ENCODE data around the gene ERN1.

The ERN1 gene

DNA sequence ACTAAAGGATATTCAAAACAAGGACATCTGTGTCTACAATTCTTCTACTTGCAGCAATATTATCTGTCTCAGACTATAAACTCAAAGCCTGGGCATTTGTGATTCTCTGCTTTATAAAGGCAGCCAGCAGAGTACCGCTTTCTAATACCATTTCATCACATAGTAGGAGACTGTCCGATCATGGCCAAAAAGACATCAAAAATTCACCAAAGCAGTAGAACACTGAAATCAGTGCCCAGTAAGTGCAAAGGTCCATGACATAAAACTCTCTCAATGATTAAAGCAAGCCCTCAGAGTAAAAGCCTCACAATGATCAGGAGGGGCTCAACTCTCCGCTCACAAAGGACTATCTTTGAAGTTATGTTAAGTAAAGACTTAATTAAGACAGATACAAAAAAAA is 23.0 kb downstream of the ERN1 start:
- H3K79me2 ChIP-seq (ENCODE audit: control insufficient read depth, insufficient read depth, low read length, poor library complexity) = no peaks in the 10 kb centered on the region
- H3K23ac ChIP-seq (ENCODE audit: low read length) = no peak overlapping the region
- no peak overlapping the region for H4K8ac ChIP-seq (ENCODE audit: low read depth, low read length)
- H3K14ac ChIP-seq (ENCODE audit: low read length) = no peak overlapping the region
- no peak overlapping the region for H3K27ac ChIP-seq (ENCODE audit: low read depth, low read length)
- DNase-seq = no peak
- no peak overlapping the region for H3K4me2 ChIP-seq (ENCODE audit: low read length)
- H2AK5ac ChIP-seq (ENCODE audit: low read length) = no peak overlapping the region
- peaks cover 2% of the 10 kb centered on the region for H3K79me1 ChIP-seq (ENCODE audit: low read length)
- no peaks in the 10 kb centered on the region for H3K9me3 ChIP-seq (ENCODE audit: insufficient read depth, low read depth, low read length)
- no peak overlapping the region for H2AFZ ChIP-seq (ENCODE audit: insufficient read depth, low read length, poor library complexity)
- H4K12ac ChIP-seq (ENCODE audit: low read depth, low read length) = no peak overlapping the region
- H3K27me3 ChIP-seq (ENCODE audit: insufficient read depth, low read length) = no peaks in the 10 kb centered on the region
- WGBS (ENCODE audit: extremely low coverage, insufficient coverage, insufficient read length) = no CpG with 5 or more reads among the region's 3 CpGs
- no peak overlapping the region for H2BK12ac ChIP-seq (ENCODE audit: low read length)
- no peak overlapping the region for H2BK5ac ChIP-seq (ENCODE audit: low read depth, low read length, poor library complexity)
- H3K4ac ChIP-seq (ENCODE audit: low read depth, low read length) = no peak overlapping the region
- H3K36me3 ChIP-seq (ENCODE audit: control insufficient read depth in 1 of 2, insufficient read depth in 2 of 2, low read length in 2 of 2) = peaks cover 0 to 2% of the 10 kb centered on the region in 2 experiments
- no peak overlapping the region for H3K9ac ChIP-seq (ENCODE audit: low read length)
- no peak overlapping the region for H3K4me3 ChIP-seq (ENCODE audit: low read depth, low read length)
- no peak overlapping the region for H3K18ac ChIP-seq (ENCODE audit: low read length)
- no peak overlapping the region for H2BK120ac ChIP-seq (ENCODE audit: insufficient read depth, low read length, poor library complexity)
- peaks cover 4 to 13% of the 10 kb centered on the region in 2 experiments for H3K4me1 ChIP-seq (ENCODE audit: control insufficient read depth in 1 of 2, insufficient read depth in 2 of 2, low read length in 2 of 2)
- no peak overlapping the region for H4K91ac ChIP-seq (ENCODE audit: low read depth, low read length)

- Histone ChIP-seq H4K91ac (ENCODE audit: low read depth, low read length) (no peak overlapping the region), H3K9ac (ENCODE audit: low read length) (no peak overlapping the region), H3K23ac (ENCODE audit: low read length) (no peak overlapping the region), H3K4ac (ENCODE audit: low read depth, low read length) (no peak overlapping the region), H4K8ac (ENCODE audit: low read depth, low read length) (no peak overlapping the region), H3K36me3 (ENCODE audit: control insufficient read depth in 1 of 2, insufficient read depth in 2 of 2, low read length in 2 of 2) (peaks cover 0 to 2% of the 10 kb centered on the region in 2 experiments), H2BK5ac (ENCODE audit: low read depth, low read length, poor library complexity) (no peak overlapping the region), H3K14ac (ENCODE audit: low read length) (no peak overlapping the region), H3K9me3 (ENCODE audit: insufficient read depth, low read depth, low read length) (no peaks in the 10 kb centered on the region), H3K4me1 (ENCODE audit: control insufficient read depth in 1 of 2, insufficient read depth in 2 of 2, low read length in 2 of 2) (peaks cover 0 to 3% of the 10 kb centered on the region in 2 experiments), H3K27me3 (ENCODE audit: insufficient read depth, low read length) (no peaks in the 10 kb centered on the region), H3K79me2 (ENCODE audit: control insufficient read depth, insufficient read depth, low read length, poor library complexity) (no peaks in the 10 kb centered on the region), H3K4me2 (ENCODE audit: low read length) (no peak overlapping the region), H2BK12ac (ENCODE audit: low read length) (no peak overlapping the region), H3K79me1 (ENCODE audit: low read length) (no peaks in the 10 kb centered on the region), H4K12ac (ENCODE audit: low read depth, low read length) (no peak overlapping the region), H3K4me3 (ENCODE audit: low read depth, low read length) (no peak overlapping the region), H2AFZ (ENCODE audit: insufficient read depth, low read length, poor library complexity) (no peak overlapping the region), H2AK5ac (ENCODE audit: low read length) (no peak overlapping the region), H3K27ac (ENCODE audit: low read depth, low read length) (no peak overlapping the region), H2BK120ac (ENCODE audit: insufficient read depth, low read length, poor library complexity) (no peak overlapping the region), H3K18ac (ENCODE audit: low read length) (no peak overlapping the region)
- DNase-seq = peak; percentile 28 to 64
- no CpG with 5 or more reads among the region's 5 CpGs for WGBS (ENCODE audit: extremely low coverage, insufficient coverage, insufficient read length)
These were observed 26.3 kb downstream of the ERN1 start for GRCh38 chr17:64103391-64104364.

DNA sequence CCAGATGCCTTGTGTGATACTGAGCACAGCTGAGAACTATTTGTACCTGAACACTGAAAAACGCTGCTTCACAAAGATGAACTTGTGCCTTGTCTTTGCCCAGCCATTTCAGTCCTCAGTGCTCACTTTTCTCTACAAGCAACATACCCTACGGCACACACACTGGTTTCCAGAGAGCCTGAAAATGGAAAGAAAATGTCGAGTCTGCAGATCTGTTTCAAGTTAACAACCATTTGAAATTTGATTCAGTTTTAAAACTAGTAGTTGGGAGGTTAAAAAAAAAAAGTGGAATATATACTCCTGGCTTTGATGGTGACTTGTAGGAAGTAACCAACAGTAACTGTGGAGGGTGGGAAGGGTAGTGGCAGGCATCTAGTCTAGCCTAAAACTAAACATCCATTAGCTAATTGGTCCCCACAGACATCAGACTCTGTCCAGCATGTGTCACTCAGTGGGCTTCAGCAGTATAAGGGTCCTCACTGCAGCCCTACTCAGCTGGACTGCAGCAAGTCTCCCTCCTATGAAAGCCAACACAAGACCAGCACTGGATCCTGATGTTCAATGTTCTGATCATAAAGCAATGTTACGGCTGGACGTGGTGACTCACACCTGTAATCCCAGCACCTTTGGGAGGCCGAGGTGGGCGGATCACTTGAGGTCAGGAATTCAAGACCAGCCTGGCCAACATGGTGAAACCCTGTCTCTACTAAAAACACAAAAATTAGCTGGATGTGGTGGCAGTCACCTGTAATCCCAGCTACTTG is 27.1 kb downstream of the ERN1 start:
- WGBS (ENCODE audit: extremely low coverage, insufficient coverage, insufficient read length) = no CpG with 5 or more reads among the region's 7 CpGs
- no peaks in the 10 kb centered on the region for H3K9me3 ChIP-seq (ENCODE audit: insufficient read depth, low read depth, low read length)
- H3K4me1 ChIP-seq (ENCODE audit: control insufficient read depth in 1 of 2, insufficient read depth in 2 of 2, low read length in 2 of 2) = peaks cover 0 to 3% of the 10 kb centered on the region in 2 experiments

GRCh38 chr17:64099543-64099942 is 30.4 kb downstream of the ERN1 start:
- H4K91ac ChIP-seq (ENCODE audit: low read depth, low read length) = no peak overlapping the region

More for the DNA sequence above, 27.1 kb downstream of the ERN1 start:
- no peak overlapping the region for H2BK12ac ChIP-seq (ENCODE audit: low read length)
- peaks cover 0 to 4% of the 10 kb centered on the region in 2 experiments for H3K36me3 ChIP-seq (ENCODE audit: control insufficient read depth in 1 of 2, insufficient read depth in 2 of 2, low read length in 2 of 2)
- H3K79me1 ChIP-seq (ENCODE audit: low read length) = no peaks in the 10 kb centered on the region
- H2AK5ac ChIP-seq (ENCODE audit: low read length) = no peak overlapping the region
- H4K12ac ChIP-seq (ENCODE audit: low read depth, low read length) = no peak overlapping the region
- no peaks in the 10 kb centered on the region for H3K79me2 ChIP-seq (ENCODE audit: control insufficient read depth, insufficient read depth, low read length, poor library complexity)
- H4K8ac ChIP-seq (ENCODE audit: low read depth, low read length) = no peak overlapping the region
- H2BK5ac ChIP-seq (ENCODE audit: low read depth, low read length, poor library complexity) = no peak overlapping the region
- no peak overlapping the region for H3K4me2 ChIP-seq (ENCODE audit: low read length)
- no peak overlapping the region for H3K4ac ChIP-seq (ENCODE audit: low read depth, low read length)
- no peak overlapping the region for H3K9ac ChIP-seq (ENCODE audit: low read length)
- H4K91ac ChIP-seq (ENCODE audit: low read depth, low read length) = no peak overlapping the region
- H2BK120ac ChIP-seq (ENCODE audit: insufficient read depth, low read length, poor library complexity) = no peak overlapping the region
- H3K18ac ChIP-seq (ENCODE audit: low read length) = peak overlapping the region; percentile 27
- no peak overlapping the region for H2AFZ ChIP-seq (ENCODE audit: insufficient read depth, low read length, poor library complexity)
- DNase-seq = peak; percentile 59 to 64
- H3K14ac ChIP-seq (ENCODE audit: low read length) = no peak overlapping the region
- H3K4me3 ChIP-seq (ENCODE audit: low read depth, low read length) = no peak overlapping the region
- H3K27me3 ChIP-seq (ENCODE audit: insufficient read depth, low read length) = no peaks in the 10 kb centered on the region
- no peak overlapping the region for H3K27ac ChIP-seq (ENCODE audit: low read depth, low read length)
- no peak overlapping the region for H3K23ac ChIP-seq (ENCODE audit: low read length)

More at GRCh38 chr17:64099543-64099942, 30.4 kb downstream of the ERN1 start:
- no peak overlapping the region for H2BK120ac ChIP-seq (ENCODE audit: insufficient read depth, low read length, poor library complexity)
- no peak overlapping the region for H3K4me3 ChIP-seq (ENCODE audit: low read depth, low read length)
- H2BK5ac ChIP-seq (ENCODE audit: low read depth, low read length, poor library complexity) = no peak overlapping the region
- H3K4me2 ChIP-seq (ENCODE audit: low read length) = no peak overlapping the region
- H3K23ac ChIP-seq (ENCODE audit: low read length) = no peak overlapping the region
- no peak overlapping the region for H3K27ac ChIP-seq (ENCODE audit: low read depth, low read length)
- no peaks in the 10 kb centered on the region for H3K79me2 ChIP-seq (ENCODE audit: control insufficient read depth, insufficient read depth, low read length, poor library complexity)
- DNase-seq = no peak
- H3K9ac ChIP-seq (ENCODE audit: low read length) = no peak overlapping the region
- H4K12ac ChIP-seq (ENCODE audit: low read depth, low read length) = no peak overlapping the region
- H2AFZ ChIP-seq (ENCODE audit: insufficient read depth, low read length, poor library complexity) = no peak overlapping the region
- H2BK12ac ChIP-seq (ENCODE audit: low read length) = no peak overlapping the region
- no peaks in the 10 kb centered on the region for H3K27me3 ChIP-seq (ENCODE audit: insufficient read depth, low read length)
- peaks cover 1% of the 10 kb centered on the region for H3K9me3 ChIP-seq (ENCODE audit: insufficient read depth, low read depth, low read length)
- no peaks in the 10 kb centered on the region for H3K79me1 ChIP-seq (ENCODE audit: low read length)
- H2AK5ac ChIP-seq (ENCODE audit: low read length) = no peak overlapping the region
- H3K18ac ChIP-seq (ENCODE audit: low read length) = no peak overlapping the region
- H3K36me3 ChIP-seq (ENCODE audit: control insufficient read depth in 1 of 2, insufficient read depth in 2 of 2, low read length in 2 of 2) = peaks cover 5 to 7% of the 10 kb centered on the region in 2 experiments
- H3K14ac ChIP-seq (ENCODE audit: low read length) = no peak overlapping the region
- peaks cover 0 to 6% of the 10 kb centered on the region in 2 experiments for H3K4me1 ChIP-seq (ENCODE audit: control insufficient read depth in 1 of 2, insufficient read depth in 2 of 2, low read length in 2 of 2)
- no CpG with 5 or more reads among the region's 6 CpGs for WGBS (ENCODE audit: extremely low coverage, insufficient coverage, insufficient read length)
- no peak overlapping the region for H4K8ac ChIP-seq (ENCODE audit: low read depth, low read length)
- no peak overlapping the region for H3K4ac ChIP-seq (ENCODE audit: low read depth, low read length)
